Measurements from ENCODE around the gene MICA.

DNA sequence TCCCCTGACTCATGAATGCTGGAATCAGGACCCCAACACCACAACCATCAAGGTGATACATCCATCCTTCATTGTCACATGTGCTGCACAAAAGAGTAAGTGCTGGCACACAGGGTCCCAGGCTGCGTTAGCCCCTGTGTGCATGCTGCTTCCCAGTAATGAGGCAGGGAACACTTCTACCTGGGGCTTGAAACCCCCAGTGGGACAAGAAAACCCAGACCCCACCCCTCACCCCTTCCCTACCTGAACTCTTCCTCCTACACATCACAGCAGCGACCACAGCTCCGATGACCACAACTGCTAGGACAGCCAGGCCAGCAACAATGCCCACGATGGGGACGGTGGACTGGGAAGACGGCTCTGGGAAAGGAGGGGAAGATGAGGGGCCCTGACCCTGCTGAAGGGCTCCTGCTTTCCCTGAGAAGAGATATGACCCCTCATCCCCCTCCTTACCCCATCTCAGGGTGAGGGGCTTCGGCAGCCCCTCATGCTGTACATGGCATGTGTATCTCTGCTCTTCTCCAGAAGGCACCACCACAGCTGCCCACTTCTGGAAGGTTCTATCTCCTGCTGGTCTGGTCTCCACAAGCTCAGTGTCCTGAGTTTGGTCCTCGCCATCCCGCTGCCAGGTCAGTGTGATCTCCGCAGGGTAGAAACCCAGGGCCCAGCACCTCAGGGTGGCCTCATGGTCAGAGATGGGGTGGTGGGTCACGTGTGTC is 48.4 kb upstream of the MICA start:
- TF ChIP-seq POLR2A (IDR thresholded peaks at IDR 0.05) (no peak), EP300 (IDR thresholded peaks at IDR 0.05) (no peak)
- TF ChIP-seq, protein P1, sequence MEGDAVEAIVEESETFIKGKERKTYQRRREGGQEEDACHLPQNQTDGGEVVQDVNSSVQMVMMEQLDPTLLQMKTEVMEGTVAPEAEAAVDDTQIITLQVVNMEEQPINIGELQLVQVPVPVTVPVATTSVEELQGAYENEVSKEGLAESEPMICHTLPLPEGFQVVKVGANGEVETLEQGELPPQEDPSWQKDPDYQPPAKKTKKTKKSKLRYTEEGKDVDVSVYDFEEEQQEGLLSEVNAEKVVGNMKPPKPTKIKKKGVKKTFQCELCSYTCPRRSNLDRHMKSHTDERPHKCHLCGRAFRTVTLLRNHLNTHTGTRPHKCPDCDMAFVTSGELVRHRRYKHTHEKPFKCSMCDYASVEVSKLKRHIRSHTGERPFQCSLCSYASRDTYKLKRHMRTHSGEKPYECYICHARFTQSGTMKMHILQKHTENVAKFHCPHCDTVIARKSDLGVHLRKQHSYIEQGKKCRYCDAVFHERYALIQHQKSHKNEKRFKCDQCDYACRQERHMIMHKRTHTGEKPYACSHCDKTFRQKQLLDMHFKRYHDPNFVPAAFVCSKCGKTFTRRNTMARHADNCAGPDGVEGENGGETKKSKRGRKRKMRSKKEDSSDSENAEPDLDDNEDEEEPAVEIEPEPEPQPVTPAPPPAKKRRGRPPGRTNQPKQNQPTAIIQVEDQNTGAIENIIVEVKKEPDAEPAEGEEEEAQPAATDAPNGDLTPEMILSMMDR (IDR thresholded peaks at IDR 0.05), result no peak
